ENCODE results near the gene TNS1. TPM values are rescaled to one million over a fixed set of nuclear protein-coding genes. Genes with fewer than 3 reads are reported as not detected.
A peak's percentile ranks its signal among the peaks of the same experiment; 100 is the strongest.

The TNS1 gene
- total RNA-seq, 3 donors from 2014 or later, result 0.50 to 1.2 (median 0.54) TPM

- ATAC-seq (peak; percentile 13 to 20), DNase-seq (no peak)
- peaks cover 3% of the 10 kb centered on the region for H3K27me3 Mint-ChIP-seq (ENCODE audit: low read depth)
- peak overlapping the region; percentile 60 for H3K4me3 Mint-ChIP-seq
- H3K4me1 Mint-ChIP-seq (ENCODE audit: low read depth), result peaks cover 10% of the 10 kb centered on the region
- no peaks in the 10 kb centered on the region for H3K36me3 Mint-ChIP-seq (ENCODE audit: insufficient read depth)
- no peaks in the 10 kb centered on the region for H3K9me3 Mint-ChIP-seq
Observed at GRCh38 chr2:218033590-218034496, 31.0 kb upstream of the TNS1 start.

- H3K4me1 Mint-ChIP-seq (ENCODE audit: low read depth), result peaks cover 9% of the 10 kb centered on the region
- H3K27me3 Mint-ChIP-seq (ENCODE audit: low read depth), result no peaks in the 10 kb centered on the region
- no peak for ATAC-seq
- no peak for DNase-seq
- no peaks in the 10 kb centered on the region for H3K9me3 Mint-ChIP-seq
- no peaks in the 10 kb centered on the region for H3K36me3 Mint-ChIP-seq (ENCODE audit: insufficient read depth)
- H3K4me3 Mint-ChIP-seq, result no peak overlapping the region
Observed at GRCh38 chr2:218033208-218033589, 30.4 kb upstream of the TNS1 start.

- ATAC-seq, result no peak
- Mint-ChIP-seq H3K9me3 (no peaks in the 10 kb centered on the region), H3K36me3 (ENCODE audit: insufficient read depth) (no peaks in the 10 kb centered on the region), H3K4me1 (ENCODE audit: low read depth) (peaks cover 9% of the 10 kb centered on the region), H3K27me3 (ENCODE audit: low read depth) (no peaks in the 10 kb centered on the region), H3K4me3 (no peak overlapping the region)
- no peak for DNase-seq
Observed at GRCh38 chr2:218032336-218033171, 29.8 kb upstream of the TNS1 start.

- no peaks in the 10 kb centered on the region for H3K9me3 Mint-ChIP-seq
- H3K4me1 Mint-ChIP-seq (ENCODE audit: low read depth), result peaks cover 9% of the 10 kb centered on the region
- no peak overlapping the region for H3K4me3 Mint-ChIP-seq
- ATAC-seq (no peak), DNase-seq (no peak)
- H3K27me3 Mint-ChIP-seq (ENCODE audit: low read depth), result no peaks in the 10 kb centered on the region
- no peaks in the 10 kb centered on the region for H3K36me3 Mint-ChIP-seq (ENCODE audit: insufficient read depth)
Observed at GRCh38 chr2:218031771-218032257, 29.0 kb upstream of the TNS1 start.

GRCh38 chr2:218031261-218031660, 28.5 kb upstream of the TNS1 start:
- H3K4me1 Mint-ChIP-seq (ENCODE audit: low read depth), result peaks cover 9% of the 10 kb centered on the region
- no peaks in the 10 kb centered on the region for H3K27me3 Mint-ChIP-seq (ENCODE audit: low read depth)
- no peak for ATAC-seq
- no peak for DNase-seq
- H3K36me3 Mint-ChIP-seq (ENCODE audit: insufficient read depth), result no peaks in the 10 kb centered on the region
- H3K9me3 Mint-ChIP-seq, result no peaks in the 10 kb centered on the region
- H3K4me3 Mint-ChIP-seq, result no peak overlapping the region

GRCh38 chr2:218030409-218031195, 27.8 kb upstream of the TNS1 start:
- Mint-ChIP-seq H3K27me3 (ENCODE audit: low read depth) (no peaks in the 10 kb centered on the region), H3K4me1 (ENCODE audit: low read depth) (peaks cover 9% of the 10 kb centered on the region), H3K36me3 (ENCODE audit: insufficient read depth) (no peaks in the 10 kb centered on the region), H3K9me3 (no peaks in the 10 kb centered on the region), H3K4me3 (no peak overlapping the region)
- no peak for DNase-seq
- no peak for ATAC-seq

- Mint-ChIP-seq H3K27me3 (ENCODE audit: low read depth) (no peaks in the 10 kb centered on the region), H3K9me3 (no peaks in the 10 kb centered on the region), H3K4me3 (no peak overlapping the region), H3K36me3 (ENCODE audit: insufficient read depth) (no peaks in the 10 kb centered on the region), H3K4me1 (ENCODE audit: low read depth) (peaks cover 5% of the 10 kb centered on the region)
- DNase-seq, result no peak
- ATAC-seq, result no peak
Observed at GRCh38 chr2:218029366-218030360, 26.9 kb upstream of the TNS1 start.

- no peaks in the 10 kb centered on the region for H3K27me3 Mint-ChIP-seq (ENCODE audit: low read depth)
- no peak overlapping the region for H3K4me3 Mint-ChIP-seq
- no peaks in the 10 kb centered on the region for H3K9me3 Mint-ChIP-seq
- DNase-seq (no peak), ATAC-seq (no peak)
- no peaks in the 10 kb centered on the region for H3K4me1 Mint-ChIP-seq (ENCODE audit: low read depth)
- H3K36me3 Mint-ChIP-seq (ENCODE audit: insufficient read depth), result no peaks in the 10 kb centered on the region
Observed at GRCh38 chr2:218028562-218029348, 26.0 kb upstream of the TNS1 start.

- Mint-ChIP-seq H3K27me3 (ENCODE audit: low read depth) (no peaks in the 10 kb centered on the region), H3K4me3 (no peak overlapping the region), H3K4me1 (ENCODE audit: low read depth) (no peaks in the 10 kb centered on the region), H3K9me3 (no peaks in the 10 kb centered on the region), H3K36me3 (ENCODE audit: insufficient read depth) (no peaks in the 10 kb centered on the region)
- DNase-seq (no peak), ATAC-seq (no peak)
Observed at GRCh38 chr2:218028189-218028495, 25.3 kb upstream of the TNS1 start.

GRCh38 chr2:218027426-218028188, 24.8 kb upstream of the TNS1 start:
- H3K4me3 Mint-ChIP-seq, result no peak overlapping the region
- no peaks in the 10 kb centered on the region for H3K9me3 Mint-ChIP-seq
- no peaks in the 10 kb centered on the region for H3K27me3 Mint-ChIP-seq (ENCODE audit: low read depth)
- ATAC-seq (no peak), DNase-seq (no peak)
- H3K36me3 Mint-ChIP-seq (ENCODE audit: insufficient read depth), result no peaks in the 10 kb centered on the region
- H3K4me1 Mint-ChIP-seq (ENCODE audit: low read depth), result no peaks in the 10 kb centered on the region

GRCh38 chr2:218026676-218027425, 24.1 kb upstream of the TNS1 start:
- ATAC-seq (no peak), DNase-seq (no peak)
- H3K4me3 Mint-ChIP-seq, result no peak overlapping the region
- H3K27me3 Mint-ChIP-seq (ENCODE audit: low read depth), result peaks cover 1% of the 10 kb centered on the region
- H3K4me1 Mint-ChIP-seq (ENCODE audit: low read depth), result no peaks in the 10 kb centered on the region
- H3K9me3 Mint-ChIP-seq, result no peaks in the 10 kb centered on the region
- no peaks in the 10 kb centered on the region for H3K36me3 Mint-ChIP-seq (ENCODE audit: insufficient read depth)

GRCh38 chr2:218026244-218026643, 23.4 kb upstream of the TNS1 start:
- no peak for DNase-seq
- no peak for ATAC-seq
- no peaks in the 10 kb centered on the region for H3K9me3 Mint-ChIP-seq

More at GRCh38 chr2:218026244-218026643, 23.4 kb upstream of the TNS1 start:
- no peaks in the 10 kb centered on the region for H3K36me3 Mint-ChIP-seq (ENCODE audit: insufficient read depth)
- H3K4me3 Mint-ChIP-seq, result no peak overlapping the region
- H3K4me1 Mint-ChIP-seq (ENCODE audit: low read depth), result no peaks in the 10 kb centered on the region
- H3K27me3 Mint-ChIP-seq (ENCODE audit: low read depth), result peaks cover 2% of the 10 kb centered on the region

Measured in activated T-cell treated with anti-CD3 and anti-CD28 coated beads, Interleukin-2, amount 50 U/mL, for 4 hours (primary cell).